GM21447 (cell line): ENCODE data around the gene FMN2.
"Not testable (repeated sequence)": the region's sequence is repeated elsewhere in the genome, so short reads cannot be mapped to it uniquely, and the experiment has no call there.

Experiments
- ATAC-seq: cut with Tn5 transposase; IDR thresholded peaks from one replicate; pipeline ENCODE4 v1.9.1; 2021; ENCODE audit not compliant: unreplicated experiment

Gene FMN2

DNA sequence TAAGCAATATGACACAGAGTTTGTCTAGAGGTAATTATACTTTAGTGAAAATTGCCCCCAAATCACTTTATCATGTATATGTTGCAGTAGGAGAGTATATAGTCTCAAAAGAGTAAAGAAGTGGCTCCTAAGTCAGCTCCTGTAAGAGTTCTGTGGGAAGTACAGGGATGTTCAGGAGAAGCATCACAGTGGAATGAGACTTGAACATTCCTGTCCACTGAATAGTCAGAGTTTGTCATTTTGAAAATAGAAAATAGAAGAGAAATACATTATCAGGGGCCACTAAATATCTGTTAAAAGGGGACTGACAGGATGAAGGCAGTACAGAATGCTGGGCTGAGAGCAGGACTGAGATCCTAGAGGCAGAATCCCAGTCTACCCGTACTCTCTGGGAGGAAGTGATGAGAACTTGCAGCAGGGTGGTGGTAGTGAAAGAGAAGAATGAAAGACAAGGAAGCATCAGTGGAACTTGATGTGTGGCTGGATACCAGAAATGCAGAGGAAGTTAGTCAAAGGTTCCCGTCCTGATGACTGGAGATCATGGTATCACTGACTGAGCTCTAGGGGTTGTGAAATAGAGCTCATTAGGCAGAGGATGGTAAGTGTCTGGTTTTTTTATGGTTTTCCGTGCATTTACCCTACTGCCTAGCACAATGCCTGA lies 153.4 kb downstream of the FMN2 start:
- ATAC-seq, result no peak

DNA sequence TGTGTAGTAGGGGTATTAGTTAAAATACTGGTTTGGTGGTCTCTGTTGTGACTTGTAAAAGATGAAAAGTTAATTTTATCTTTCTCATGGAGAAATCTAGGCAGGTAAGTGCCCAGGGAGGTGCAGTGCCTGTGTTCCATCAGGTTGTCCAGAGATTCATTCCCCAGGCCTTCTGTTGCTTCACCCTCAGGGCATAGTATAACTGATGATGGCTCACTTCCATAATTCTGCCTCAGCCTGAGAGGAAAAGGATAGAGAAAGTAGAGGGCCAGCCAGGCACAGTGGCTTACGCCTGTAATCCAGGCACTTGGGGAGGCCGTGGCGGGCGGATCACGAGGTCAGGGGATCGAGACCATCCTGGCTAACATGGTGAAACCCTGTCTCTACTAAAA lies 153.9 kb downstream of the FMN2 start:
- ATAC-seq, result no peak

DNA sequence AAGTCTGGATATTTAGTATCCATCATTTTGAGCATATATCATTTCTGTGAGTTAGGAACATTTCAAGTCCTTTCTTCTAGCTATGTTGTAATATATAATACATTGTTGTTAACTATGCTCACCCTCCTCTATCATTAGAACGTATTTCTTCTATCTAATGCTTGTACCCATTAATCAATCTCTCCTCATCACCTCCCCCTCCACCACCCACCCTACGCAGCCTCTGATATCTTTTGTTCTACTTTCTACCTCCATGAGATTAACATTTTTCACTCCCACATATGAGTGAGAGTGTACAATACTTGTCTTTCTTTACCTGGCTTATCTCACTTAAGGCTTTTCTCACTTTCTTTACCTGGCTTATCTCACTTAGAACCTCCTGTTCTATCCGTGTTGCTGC lies 156.2 kb downstream of the FMN2 start:
- ATAC-seq, result no peak

GRCh38 chr1:240254006-240254405 lies 162.3 kb downstream of the FMN2 start:
- no peak for ATAC-seq

DNA sequence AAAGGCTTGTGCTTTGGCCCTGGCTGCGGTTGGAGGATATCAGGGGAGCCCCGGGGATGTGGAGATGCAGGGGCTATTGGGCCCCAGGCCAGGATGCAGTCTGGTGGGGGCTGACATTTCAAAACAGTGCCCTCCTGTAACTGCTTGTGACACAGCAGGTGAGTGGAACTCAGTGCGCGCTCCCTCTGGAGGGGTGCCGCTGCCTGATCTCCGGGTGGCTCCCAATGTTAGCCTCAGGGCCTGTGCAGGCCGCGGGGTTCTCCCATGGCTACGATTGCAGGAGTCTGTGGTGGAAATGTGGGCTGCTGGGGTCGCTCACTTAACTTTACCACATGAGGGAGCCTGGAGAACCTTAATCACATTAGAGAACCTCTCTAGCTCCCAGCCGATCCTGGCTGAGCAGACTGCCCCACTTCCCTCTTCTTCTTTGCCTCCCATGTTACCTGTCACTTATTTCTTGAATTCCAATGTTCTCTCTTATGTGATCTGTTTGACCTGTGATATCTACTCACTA lies 163.2 kb downstream of the FMN2 start:
- ATAC-seq, result no peak

DNA sequence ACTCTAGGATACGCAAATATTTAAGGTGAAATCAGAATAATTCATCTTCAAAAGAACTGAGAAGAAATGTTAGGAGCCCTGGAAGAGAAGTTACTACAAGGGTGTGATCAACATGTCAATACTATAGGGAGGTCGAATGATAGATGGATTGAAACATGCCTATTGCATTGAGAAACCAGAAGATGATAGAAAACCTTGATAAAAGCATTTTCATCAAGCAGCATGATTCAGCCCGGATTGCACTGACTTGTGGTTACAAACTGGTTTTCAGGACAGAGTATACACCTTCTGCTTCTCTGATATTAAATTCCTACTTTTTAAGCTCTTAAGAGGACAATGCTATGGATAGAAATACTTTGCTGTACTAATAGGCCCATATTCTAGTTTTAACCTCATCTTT lies 164.2 kb downstream of the FMN2 start:
- no peak for ATAC-seq

DNA sequence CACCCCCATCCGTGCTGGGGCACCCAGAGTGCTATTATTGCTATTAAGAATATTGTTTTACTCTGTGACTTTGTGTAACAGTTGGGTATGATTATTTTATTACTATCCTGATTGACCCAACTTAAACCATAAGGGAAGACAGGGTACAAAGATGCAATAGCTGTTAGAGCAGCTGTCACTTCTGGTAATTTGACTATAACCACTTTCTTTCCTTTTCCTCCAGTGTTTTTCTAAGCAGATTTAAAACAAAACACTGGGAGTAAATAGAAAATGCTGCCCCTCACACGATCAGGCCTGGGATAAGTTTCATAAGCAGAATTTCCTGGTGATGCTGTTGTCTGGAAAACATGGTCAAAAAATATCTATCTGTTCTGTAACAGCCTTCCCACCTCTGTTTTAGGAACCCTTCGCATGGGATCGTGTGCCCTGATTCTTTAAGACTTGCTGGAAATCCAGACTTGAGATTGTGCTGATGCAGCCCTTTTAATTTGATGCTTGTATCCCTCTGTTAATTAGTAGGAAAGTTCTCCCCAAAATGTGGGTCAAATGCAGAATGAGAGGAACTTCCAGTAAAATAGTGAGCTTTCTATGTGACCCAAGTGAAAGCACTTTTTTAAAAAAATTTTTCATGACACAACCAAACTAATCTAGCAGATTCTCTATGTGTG lies 165.3 kb downstream of the FMN2 start:
- no peak for ATAC-seq

GRCh38 chr1:240258910-240259309 lies 167.2 kb downstream of the FMN2 start:
- no peak for ATAC-seq

DNA sequence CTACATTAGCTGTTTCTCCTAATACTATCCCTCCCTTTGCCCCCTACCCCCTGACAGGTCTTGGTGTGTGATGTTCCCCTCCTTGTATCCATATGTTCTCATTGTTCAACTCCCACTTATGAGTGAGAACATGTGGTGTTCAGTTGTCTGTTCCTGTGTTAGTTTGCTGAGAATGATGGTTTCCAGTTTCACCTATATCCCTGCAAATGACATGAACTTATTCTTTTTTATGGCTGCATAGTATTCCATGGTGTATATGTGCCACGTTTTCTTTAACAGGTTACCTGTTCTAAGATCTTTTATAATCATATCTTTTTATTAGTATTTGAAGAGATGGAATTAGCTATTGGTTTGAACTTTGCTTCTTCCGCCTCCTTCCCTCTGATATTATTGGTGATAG lies 172.8 kb downstream of the FMN2 start:
- ATAC-seq, result not testable (repeated sequence)

- no peak for ATAC-seq
These were observed 179.4 kb downstream of the FMN2 start for GRCh38 chr1:240271081-240271480.

- ATAC-seq, result no peak
These were observed 182.9 kb downstream of the FMN2 start for GRCh38 chr1:240274569-240274968.

- not testable (repeated sequence) for ATAC-seq
These were observed 183.5 kb downstream of the FMN2 start for GRCh38 chr1:240275219-240275618.

DNA sequence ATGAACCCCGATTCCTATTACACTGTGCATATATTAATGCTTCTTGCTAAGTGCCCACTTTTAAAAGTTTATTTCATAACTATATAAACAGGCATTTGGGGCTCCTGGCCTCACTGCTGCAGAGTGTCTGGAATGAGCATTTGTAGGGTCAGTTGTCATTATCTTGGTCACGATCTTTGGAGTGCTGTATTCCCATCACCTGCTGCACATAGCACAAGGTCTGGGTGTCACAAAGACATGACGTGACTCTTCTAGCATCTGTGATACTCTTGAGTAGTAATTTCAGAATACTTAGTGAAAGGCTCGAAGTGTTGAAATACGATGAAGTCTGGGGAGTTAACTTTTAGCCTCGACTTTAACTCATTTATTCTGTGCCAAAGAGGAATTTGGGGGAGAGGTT lies 186.4 kb downstream of the FMN2 start:
- ATAC-seq, result no peak

- ATAC-seq, result no peak
These were observed 189.1 kb downstream of the FMN2 start for GRCh38 chr1:240280560-240281322.

GRCh38 chr1:240282061-240282830 lies 190.6 kb downstream of the FMN2 start:
- no peak for ATAC-seq

DNA sequence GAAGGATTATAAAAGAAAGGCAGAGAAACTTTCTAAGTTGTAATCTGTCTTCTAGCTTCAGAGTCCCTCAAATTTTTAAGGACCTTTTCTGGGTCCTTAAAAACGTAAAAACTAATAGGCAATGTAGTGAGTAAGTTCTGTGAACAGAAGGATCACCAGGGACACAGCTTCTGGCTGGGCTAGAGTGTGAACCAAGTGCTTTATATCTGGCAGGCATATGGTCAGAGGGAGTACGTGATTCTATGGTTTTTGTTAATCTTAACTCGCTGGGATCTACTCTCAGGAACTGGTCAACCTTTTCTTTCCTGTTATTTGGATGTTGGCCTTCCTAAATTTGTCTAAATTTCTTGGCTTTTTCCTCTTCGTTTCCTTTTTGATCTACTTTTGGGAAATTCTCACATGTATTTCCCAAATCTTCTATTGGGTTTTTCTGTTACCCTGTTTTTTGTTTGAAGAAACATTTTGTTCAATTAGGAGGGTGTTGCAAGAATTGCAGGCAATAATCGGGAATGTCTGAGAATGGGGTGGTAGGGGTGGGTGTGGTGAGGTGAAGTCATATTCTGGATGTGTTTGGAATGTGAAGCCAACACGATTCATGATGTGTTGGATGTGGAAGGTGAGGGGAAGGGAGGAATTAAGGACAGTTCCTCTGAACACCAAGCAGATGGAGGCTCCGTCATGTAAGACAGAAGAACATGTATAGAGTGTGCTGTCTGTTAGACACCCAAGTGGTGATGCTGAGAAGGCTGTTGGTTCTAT lies 193.2 kb downstream of the FMN2 start:
- no peak for ATAC-seq

DNA sequence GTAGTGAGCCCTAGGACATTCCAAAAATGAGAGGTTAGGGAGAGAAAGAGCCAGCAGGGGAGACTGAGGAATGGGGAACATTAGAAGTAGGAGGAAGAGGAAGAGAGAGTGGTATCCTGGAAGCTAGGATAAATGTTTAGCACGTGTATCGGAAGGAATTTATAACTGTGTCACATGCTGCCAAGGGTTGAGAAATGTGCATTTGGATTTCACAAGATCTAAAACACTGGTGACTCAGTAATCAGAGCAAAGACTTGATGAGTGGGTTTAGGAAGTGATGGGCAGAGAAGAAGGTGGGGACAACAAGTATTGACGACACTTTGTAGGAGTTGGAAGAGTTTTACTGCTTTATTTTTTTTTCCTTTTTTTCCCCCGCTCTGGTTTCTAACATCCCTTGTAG lies 193.9 kb downstream of the FMN2 start:
- ATAC-seq, result no peak

DNA sequence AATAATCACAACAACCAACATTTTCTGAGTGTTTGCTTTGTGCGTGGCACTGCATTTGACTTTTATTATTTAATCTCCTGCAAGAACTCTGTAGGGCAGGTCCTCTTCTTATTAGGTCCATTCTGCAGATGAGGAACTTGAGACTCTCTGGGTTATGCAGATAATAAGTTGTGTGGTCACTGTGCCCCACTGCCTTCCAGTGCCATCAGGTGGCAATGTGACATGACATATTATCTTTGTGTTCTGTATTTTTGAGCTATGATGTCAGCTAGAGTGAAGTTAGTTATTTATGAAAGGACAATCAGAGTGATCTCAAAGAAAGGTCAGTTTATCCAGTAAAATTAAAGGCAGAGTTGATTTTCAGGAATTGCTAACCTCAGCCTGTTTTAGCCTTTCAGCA lies 196.0 kb downstream of the FMN2 start:
- no peak for ATAC-seq

DNA sequence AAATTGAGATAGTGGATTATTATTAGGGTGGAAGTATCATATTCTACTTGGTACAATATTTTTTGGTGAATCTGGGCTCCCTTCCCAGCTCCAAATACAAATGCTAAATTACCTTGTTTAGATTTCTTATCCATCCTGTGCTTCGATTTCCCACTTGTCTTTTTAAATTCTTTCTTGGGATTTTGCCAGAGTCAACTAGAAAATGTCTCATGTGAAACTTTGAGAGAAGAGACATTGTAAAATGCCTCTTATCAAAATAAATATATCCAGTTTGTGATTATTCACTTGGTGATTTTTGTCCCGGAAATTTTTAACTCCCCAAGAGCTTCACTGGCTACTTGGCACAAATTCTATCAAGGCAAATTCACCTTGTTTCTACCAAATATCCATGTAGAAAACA lies 202.0 kb downstream of the FMN2 start:
- ATAC-seq, result no peak

DNA sequence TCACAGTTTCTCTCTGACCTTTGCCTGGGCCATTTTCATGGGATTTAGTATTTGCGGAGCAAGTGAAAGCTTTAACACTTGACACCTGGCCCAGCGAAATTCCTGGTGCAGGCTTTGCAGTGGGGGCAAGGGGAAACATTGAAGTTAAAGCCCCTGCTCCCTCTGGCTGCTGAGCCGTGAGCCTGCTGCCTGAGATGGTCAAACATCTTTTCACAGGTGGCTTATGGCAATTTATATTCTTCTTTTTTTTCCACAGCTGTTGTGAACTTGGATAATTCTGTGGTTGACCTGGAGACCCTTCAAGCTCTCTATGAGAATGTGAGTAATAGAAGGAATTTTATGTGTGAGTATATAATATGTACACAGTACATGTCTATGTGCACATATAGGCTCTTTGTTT lies 202.9 kb downstream of the FMN2 start:
- ATAC-seq, result no peak

GRCh38 chr1:240295811-240296210 lies 204.1 kb downstream of the FMN2 start:
- no peak for ATAC-seq
